ENCODE results near the gene C1orf105.

- TF ChIP-seq POLR2A (IDR thresholded peaks at IDR 0.05) = no peak
- TF ChIP-seq CTCF (IDR thresholded peaks at IDR 0.05) = no peak
Observed at GRCh38 chr1:172390301-172390682, 30.2 kb upstream of the C1orf105 start.
